Measurements from ENCODE around the gene ANKRD28. TPM values are rescaled to one million over a fixed set of nuclear protein-coding genes. Genes with fewer than 3 reads are reported as not detected.

Gene ANKRD28
- total RNA-seq, 2 experiments from 2014 or later = 52.9 to 59.9 TPM

DNA sequence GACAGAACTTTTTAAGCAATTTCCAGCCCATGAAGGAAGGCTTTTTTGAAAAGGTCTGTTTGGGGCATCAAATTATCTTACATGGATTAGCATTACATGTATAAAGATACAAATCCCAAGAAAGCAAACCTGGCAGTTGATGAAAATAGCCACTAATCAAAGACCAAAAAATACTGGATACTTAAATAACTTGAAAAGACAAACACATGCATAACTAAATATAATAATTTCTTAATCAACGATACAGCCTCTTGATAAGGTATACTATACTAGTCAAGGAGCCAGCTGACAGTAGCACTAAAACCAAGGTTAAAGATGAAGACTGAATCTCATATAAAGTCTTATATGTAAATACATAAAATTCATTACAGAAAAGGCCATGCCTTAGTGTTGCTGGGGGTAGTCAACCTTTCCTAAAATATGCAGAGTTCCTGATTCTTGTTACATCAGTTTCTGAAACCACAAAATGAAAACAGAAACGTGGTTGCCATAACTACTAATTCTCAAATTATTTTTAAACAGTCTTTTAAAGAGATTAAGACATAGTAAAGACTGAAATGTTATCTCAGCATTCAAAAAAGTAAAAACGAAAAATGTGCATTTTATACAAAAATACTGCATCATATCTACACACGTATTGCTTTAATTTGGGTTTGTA lies 2.0 kb downstream of the ANKRD28 start:
- intact Hi-C loops (cut with micrococcal nuclease; ENCODE audit: unreplicated experiment) = no loop called here
- POLR2A ChIA-PET = interaction anchor here (0.6 to 3.9 kb wide), 4 partner anchors 8 to 44 kb away, joined by 3 to 17 read pairs (median 4); no protein-coding TSS in a partner anchor

DNA sequence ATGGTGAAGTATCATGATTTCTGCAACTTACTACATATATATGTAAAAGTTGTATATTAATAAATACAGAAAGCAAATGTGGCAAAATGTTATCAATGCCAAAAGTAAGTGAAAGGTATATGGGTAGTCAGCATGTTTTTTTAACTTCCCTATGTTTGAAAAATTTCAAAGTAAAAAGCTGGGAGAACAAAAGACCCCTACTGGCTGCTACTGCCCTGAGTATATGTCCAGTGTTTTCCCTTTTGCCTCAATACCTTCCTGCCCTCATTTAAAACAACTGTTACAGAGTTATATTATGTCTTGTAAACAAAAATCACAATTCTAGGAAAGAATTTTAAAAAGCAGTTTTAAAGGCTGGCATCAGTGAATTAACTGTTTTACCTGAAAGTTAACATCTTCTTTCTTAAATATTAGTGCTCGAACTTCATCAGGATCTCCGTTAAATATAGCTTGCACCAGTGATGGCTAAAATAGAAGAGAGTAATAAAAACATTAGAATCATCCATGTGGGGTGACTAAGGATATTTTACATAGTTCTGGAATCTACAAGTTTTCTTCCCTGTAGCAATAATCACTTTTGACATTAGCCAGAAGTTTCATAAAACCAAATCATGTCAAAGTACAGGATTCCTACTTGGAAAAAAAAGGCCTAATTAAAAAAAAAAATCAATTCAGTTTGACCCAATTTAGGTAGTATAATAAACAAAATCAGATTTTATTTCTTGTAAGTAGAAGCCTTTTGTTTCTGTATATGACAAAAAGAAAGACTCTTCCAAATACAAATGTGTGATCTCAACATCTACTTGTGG lies 2.7 kb downstream of the ANKRD28 start:
- ChIA-PET CTCF (ENCODE audit: unreplicated experiment) (no interaction called here), POLR2A (interaction anchor here (1.9 kb wide), 1 partner anchor 13 kb away, joined by 7 read pairs; no protein-coding TSS in a partner anchor)
- DNase-seq (ENCODE audit: low spot score) = no peak
- H3K9me2 ChIP-seq (ENCODE audit: insufficient read depth, low read length) = no peaks in the 10 kb centered on the region
- TF ChIP-seq, protein P1, sequence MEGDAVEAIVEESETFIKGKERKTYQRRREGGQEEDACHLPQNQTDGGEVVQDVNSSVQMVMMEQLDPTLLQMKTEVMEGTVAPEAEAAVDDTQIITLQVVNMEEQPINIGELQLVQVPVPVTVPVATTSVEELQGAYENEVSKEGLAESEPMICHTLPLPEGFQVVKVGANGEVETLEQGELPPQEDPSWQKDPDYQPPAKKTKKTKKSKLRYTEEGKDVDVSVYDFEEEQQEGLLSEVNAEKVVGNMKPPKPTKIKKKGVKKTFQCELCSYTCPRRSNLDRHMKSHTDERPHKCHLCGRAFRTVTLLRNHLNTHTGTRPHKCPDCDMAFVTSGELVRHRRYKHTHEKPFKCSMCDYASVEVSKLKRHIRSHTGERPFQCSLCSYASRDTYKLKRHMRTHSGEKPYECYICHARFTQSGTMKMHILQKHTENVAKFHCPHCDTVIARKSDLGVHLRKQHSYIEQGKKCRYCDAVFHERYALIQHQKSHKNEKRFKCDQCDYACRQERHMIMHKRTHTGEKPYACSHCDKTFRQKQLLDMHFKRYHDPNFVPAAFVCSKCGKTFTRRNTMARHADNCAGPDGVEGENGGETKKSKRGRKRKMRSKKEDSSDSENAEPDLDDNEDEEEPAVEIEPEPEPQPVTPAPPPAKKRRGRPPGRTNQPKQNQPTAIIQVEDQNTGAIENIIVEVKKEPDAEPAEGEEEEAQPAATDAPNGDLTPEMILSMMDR (conservative IDR thresholded peaks at IDR 0.05; ENCODE audit: low read length) = 0 out of 2 replicates have a peak, but pooled peaks have one; percentile 18
- no peak for TF ChIP-seq EZH2phosphoT487 (IDR thresholded peaks at IDR 0.05; ENCODE audit: borderline replicate concordance, low read depth, low read length)
- no peak overlapping the region for H3K4me3 ChIP-seq (ENCODE audit: low read depth, low read length, poor library complexity, severe bottlenecking)
- H4K20me1 ChIP-seq (ENCODE audit: insufficient read depth, low read length) = peaks cover 4% of the 10 kb centered on the region; the same call in 1 of the 2 replicates
- peaks cover 37% of the 10 kb centered on the region for H3K4me1 ChIP-seq (ENCODE audit: insufficient read depth, low read length, poor library complexity, severe bottlenecking)
- no peak overlapping the region for H3K27ac ChIP-seq (ENCODE audit: low read depth, low read length, poor library complexity, severe bottlenecking)
- no TSS peak for BruUV-seq (replicated peaks)
- H2AFZ ChIP-seq (ENCODE audit: low read length) = no peak overlapping the region
- H3K36me3 ChIP-seq (ENCODE audit: insufficient read depth, low read length) = peaks cover 44% of the 10 kb centered on the region
- peak overlapping the region; percentile 52; the same call in 1 of the 2 replicates for H3K4me2 ChIP-seq (ENCODE audit: low read length)
- intact Hi-C loops (cut with micrococcal nuclease; ENCODE audit: unreplicated experiment) = no loop called here
- H3K9me3 ChIP-seq (ENCODE audit: low read length) = peaks cover 15% of the 10 kb centered on the region; the same call in 1 of the 2 replicates
- peaks cover 48% of the 10 kb centered on the region for H3K79me2 ChIP-seq (ENCODE audit: insufficient read depth, low read depth, low read length)

More for the DNA sequence above, 2.0 kb downstream of the ANKRD28 start:
- H3K27ac ChIP-seq (ENCODE audit: low read depth, low read length, poor library complexity, severe bottlenecking) = no peak overlapping the region
- H3K36me3 ChIP-seq (ENCODE audit: insufficient read depth, low read length) = peaks cover 37% of the 10 kb centered on the region
- peaks cover 4% of the 10 kb centered on the region; the same call in 1 of the 2 replicates for H4K20me1 ChIP-seq (ENCODE audit: insufficient read depth, low read length)
- peaks cover 37% of the 10 kb centered on the region for H3K4me1 ChIP-seq (ENCODE audit: insufficient read depth, low read length, poor library complexity, severe bottlenecking)
- H3K4me3 ChIP-seq (ENCODE audit: low read depth, low read length, poor library complexity, severe bottlenecking) = no peak overlapping the region
- peak overlapping the region; percentile 52 for H3K4me2 ChIP-seq (ENCODE audit: low read length)
- peaks cover 54% of the 10 kb centered on the region for H3K79me2 ChIP-seq (ENCODE audit: insufficient read depth, low read depth, low read length)
- no peak overlapping the region for H2AFZ ChIP-seq (ENCODE audit: low read length)
- peaks cover 10% of the 10 kb centered on the region; the same call in 1 of the 2 replicates for H3K9me3 ChIP-seq (ENCODE audit: low read length)
- peak; percentile 28 for DNase-seq (ENCODE audit: low spot score)
- no peak for TF ChIP-seq EZH2phosphoT487 (IDR thresholded peaks at IDR 0.05; ENCODE audit: borderline replicate concordance, low read depth, low read length)
- TF ChIP-seq, protein P1 (conservative IDR thresholded peaks at IDR 0.05; ENCODE audit: low read length) = no peak
- H3K9me2 ChIP-seq (ENCODE audit: insufficient read depth, low read length) = no peaks in the 10 kb centered on the region
- no TSS peak for BruUV-seq (replicated peaks)
- CTCF ChIA-PET (ENCODE audit: unreplicated experiment) = no interaction called here
